Ramos (cell line): Measurements from ENCODE around the gene LONRF2.
"Not testable (repeated sequence)": the region's sequence is repeated elsewhere in the genome, so short reads cannot be mapped to it uniquely, and the experiment has no call there.

Source experiments
- in situ Hi-C: fragments of 300-500 bp; cut with MboI; formaldehyde crosslinking; loops from one replicate; pipeline ENCODE4 v1.14.3; 2022; ENCODE audit warnings: low sequenced_read_pairs; ENCODE audit not compliant: unreplicated experiment

The LONRF2 gene

GRCh38 chr2:100321866-100322820 is at the start of gene LONRF2:
Gene LONRF2 (minus strand): TSS chr2:100322501. CDS start chr2:100322093, 408 bp downstream.
- in situ Hi-C loops = no loop called here

GRCh38 chr2:100367163-100367562 is 44.9 kb upstream of the LONRF2 start:
- in situ Hi-C loops = no loop called here

GRCh38 chr2:100365434-100365833 is 43.1 kb upstream of the LONRF2 start:
- in situ Hi-C loops = no loop called here

DNA sequence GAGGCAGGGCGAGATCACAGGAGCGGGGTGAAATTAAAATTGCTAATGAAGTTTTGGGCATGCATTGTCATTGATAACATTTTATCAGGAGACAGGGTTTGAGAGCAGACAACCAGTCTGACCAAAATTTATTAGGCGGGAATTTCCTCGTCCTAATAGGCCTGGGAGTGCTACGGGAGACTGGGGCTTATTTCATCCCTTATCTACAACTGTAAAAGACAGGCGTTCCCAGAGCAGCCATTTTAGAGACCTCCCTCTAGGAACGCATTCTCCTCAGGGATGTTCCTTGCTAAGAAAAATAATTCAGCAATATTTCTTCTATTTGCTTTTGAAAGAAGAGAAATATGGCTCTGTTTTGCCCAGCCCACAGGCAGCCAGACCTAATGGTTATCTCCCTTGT is 40.0 kb upstream of the LONRF2 start:
- in situ Hi-C loops = not testable (repeated sequence)

- in situ Hi-C loops = no loop called here
These were observed 37.3 kb upstream of the LONRF2 start for GRCh38 chr2:100359576-100359975.

DNA sequence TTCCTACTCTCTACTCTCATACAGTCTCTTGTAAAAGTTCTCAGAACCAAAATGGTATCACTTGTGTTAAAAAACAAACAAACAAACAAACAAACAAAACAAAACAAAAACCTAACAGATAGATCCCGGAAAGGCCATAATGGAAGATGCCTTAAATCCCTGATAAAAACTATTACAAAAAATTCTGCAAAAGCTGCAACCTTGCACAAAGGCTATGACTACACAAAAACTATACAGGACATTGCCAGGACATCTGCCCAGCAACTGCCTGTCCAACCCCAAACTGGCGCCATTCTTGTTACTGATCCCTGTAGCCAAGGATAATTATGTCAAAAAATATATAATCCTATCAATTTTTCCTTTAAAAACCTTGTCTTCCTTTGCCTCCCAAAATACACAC is 36.3 kb upstream of the LONRF2 start:
- in situ Hi-C loops = no loop called here

DNA sequence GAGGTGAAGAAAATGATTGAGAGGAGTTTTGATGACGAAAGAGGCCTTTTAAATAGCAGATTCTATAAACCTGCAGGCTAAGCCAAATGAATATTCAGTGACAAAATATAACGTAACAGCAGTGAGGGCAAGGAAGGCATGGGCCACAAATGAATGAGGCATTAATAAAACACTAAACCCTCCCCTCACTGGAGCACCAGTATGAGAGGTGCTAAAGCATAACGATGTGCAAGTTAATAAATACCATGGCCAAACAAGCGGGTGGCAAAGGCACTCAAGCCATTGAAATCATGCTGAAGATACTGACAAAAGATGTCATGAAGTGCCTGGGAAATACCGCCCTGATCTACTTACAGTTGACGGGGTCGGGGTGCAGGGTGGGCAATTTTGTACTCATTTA is 30.2 kb upstream of the LONRF2 start:
- in situ Hi-C loops = no loop called here

DNA sequence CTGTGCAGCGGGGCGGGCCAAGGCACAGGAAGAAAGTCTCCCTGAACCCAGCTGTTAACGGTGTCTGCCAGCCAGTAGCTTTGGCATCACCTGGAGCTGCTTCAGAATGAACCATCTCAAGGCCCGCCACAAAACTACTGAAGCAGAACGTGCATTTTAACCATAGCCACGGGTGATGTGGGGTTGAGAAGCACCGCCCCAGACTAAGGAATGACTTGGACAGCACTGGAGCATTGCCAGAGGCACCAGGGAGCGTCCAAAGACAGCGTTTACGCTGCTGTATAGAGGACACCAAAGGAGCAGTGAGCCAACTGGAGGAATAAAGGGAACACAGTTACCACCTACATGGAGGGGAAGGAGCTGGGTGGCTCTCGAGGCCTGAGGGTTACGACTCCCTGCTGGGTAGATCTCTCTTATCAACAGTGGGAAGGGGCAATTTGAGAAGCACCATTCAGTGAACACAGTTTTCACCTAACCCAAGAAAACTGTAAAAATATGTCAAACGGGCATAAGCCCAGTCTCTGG is 28.4 kb upstream of the LONRF2 start:
- in situ Hi-C loops = no loop called here

DNA sequence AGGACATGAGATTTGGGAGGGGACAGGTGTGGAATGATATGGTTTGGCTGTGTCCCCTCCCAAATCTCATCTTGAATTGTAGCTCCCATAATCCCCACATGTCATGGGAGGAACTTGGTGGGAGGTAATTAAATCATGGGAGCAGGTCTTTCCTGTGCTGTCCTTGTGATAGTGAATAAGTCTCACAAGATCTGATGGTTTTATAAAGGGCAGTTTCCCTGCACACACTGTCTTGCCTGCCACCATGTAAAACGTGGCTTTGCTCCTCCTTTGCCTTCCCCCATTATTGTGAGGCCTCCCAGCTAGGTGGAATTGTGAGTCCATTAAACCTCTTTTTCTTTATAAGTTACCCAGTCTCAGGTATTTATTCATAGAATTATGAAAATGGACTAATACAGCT is 22.8 kb upstream of the LONRF2 start:
- in situ Hi-C loops = not testable (repeated sequence)

DNA sequence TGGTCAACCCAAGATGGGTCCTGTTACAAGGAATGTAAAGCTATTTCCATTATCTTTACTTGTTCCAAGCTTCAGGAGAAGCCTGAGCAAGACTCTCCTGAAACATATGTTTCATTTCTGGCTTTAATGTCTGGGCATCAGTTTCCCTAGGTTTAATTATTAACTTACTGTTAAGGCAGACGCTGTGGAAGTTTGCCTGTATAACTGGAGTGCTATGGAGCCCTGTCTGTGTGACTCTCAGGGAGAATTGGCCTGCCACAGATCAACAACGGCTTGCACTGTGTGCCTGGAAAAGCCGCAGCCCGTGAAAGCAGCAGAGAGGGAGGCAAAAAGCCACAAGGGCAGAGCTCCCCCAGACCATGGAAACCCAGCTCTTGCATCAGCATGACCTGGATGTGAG is 22.1 kb upstream of the LONRF2 start:
- in situ Hi-C loops = no loop called here

DNA sequence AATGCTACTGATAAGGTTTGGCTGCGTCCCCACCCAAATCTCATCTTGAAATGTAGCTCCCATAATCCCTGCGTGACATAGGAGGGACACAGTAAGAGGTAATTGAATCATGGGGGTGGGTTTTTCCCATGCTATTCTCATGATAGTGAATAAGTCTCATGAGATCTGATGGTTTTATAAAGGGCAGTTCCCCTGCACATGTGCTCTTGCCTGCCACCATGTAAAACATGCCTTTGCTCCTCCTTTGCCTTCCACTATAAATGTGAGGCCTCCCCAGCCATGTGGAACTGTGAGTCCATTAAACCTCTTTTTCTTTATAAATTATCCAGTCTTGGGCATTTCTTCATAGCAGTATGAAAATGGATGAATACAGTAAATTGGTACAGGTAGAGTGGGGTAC is 20.2 kb upstream of the LONRF2 start:
- in situ Hi-C loops = not testable (repeated sequence)

- in situ Hi-C loops = no loop called here
These were observed 17.5 kb upstream of the LONRF2 start for GRCh38 chr2:100339823-100340222.

- in situ Hi-C loops = no loop called here
These were observed 12.6 kb upstream of the LONRF2 start for GRCh38 chr2:100334929-100335328.

DNA sequence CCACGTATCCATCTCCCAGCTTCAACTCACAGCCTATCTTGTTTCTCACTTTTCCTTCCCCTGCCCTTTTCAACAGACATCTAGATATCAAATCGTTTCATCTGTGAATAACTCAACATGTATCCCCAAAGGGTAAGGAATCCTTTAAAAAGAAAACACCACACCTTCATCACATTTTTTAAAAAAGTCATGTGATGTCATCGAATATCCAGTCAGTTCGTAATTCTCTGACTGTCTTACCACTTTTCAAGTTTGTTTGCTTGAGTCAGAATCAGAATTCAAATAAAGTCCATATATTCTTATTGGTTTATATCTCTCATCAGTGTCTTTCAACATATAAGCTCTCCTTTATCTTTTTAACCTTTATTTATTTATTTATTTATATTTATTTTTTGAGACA is 5.4 kb upstream of the LONRF2 start:
- in situ Hi-C loops = no loop called here

- in situ Hi-C loops = no loop called here
These were observed 979 bp downstream of the LONRF2 start for GRCh38 chr2:100321179-100321865.

DNA sequence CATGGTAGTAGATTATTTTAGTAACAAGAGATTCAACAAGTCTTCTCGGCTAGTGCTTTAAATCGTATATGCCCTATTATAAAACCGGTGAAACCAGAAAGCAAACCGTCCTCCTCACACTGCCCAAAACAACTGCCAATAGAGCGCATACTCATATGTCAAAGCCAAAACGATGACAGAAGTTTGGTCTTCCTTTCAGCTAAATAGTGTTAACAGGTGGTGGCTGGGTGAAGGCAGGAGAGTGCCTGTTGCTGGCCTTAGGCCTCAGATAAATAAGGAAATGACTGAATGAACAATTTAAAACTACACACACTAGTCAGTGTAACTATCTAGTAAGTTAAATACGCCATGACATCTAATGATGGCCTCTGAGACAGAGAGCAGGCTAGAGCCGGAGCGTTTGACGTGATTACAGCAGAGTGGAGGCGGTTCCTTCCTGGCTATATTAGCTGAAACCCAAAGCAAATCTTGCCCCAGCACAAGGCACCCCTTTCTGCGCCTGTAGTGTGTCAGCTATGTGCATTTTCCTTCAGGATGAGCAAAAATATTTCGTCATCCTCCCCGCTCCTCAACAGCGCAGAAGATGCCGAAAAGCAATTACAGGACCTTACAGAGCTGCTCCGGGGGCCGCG is 1.6 kb downstream of the LONRF2 start:
- in situ Hi-C loops = no loop called here

DNA sequence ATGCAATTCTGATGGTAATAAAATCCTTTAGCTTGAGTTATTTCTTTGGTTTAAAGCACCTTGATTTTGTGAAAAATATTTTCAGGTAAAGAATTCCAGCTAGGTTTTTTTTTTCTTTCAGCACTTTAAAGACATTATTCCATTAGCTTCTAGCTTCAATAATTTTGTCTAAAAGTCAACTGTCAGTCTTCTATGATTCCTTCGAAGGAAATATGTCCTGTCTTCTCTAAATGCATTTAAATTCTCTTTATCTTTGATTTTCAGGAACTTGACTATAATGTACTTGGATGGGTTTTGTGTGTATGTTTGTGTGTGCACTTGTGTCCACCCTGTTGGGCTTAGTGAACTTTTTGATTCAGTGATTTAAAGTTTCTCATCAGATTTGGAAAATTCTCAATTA is 4.7 kb downstream of the LONRF2 start:
- in situ Hi-C loops = no loop called here

DNA sequence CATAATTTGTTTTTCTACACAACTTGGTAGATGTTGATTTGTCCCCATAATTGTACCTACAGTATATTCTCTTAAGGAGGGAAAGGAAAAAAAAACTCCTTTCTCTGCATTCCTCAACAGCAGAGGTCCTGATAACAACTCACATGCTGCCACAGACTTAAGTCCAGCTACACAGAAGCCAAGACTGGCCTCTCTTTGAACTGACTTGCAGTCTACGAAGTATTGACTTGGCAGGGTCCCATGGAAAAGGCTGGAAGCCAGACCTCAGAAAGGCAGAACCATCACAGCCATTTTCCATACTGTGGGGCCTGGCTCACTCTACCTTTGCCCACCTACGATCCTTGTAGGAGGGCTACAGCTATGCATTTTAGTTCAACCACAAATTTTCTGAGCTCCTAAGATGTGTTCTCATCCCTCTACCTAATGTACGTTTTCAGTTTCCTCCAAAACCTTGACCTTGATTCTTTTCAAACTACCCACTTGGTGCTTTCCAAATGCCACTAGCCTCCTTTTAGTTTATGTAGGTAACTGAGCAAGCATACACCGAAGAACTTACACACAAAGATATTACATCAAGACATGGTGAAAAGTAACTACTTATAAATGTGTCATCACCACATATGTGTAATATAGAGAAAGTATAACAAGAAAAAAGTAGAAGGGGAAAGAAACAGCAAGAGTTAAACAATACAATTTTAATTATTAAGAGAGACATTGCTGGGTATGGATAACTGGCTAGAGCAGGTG is 12.2 kb downstream of the LONRF2 start:
- in situ Hi-C loops = no loop called here

DNA sequence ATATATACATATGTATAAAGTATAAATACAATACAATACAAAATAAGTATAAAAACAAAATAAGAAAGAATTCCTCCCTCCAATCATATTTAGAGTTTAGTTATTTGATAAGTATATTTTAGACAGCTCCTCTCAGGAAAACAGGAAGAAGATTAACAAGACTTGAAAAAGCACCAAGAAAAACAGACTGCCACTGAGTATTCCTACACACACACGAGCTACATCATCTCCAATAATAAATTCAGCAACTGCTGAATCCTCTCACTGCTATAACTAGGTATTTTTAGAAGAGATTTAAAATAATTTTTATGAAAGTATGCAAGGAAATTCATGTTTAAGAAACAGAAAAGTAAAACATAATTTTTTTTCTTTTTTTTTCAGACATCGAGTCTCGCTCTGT is 13.0 kb downstream of the LONRF2 start:
- in situ Hi-C loops = no loop called here

- in situ Hi-C loops = no loop called here
These were observed 18.6 kb downstream of the LONRF2 start for GRCh38 chr2:100303744-100304143.
